Retina (tissue), 1 donor: ENCODE measurements around the gene RADX.
"Not testable (repeated sequence)": the region's sequence is repeated elsewhere in the genome, so short reads cannot be mapped to it uniquely, and the experiment has no call there.

Experiments used
- DNase-seq: peaks from one replicate; pipeline ENCODE4 v3.0.0-alpha.2; 2016

The RADX gene

GRCh38 chrX:106611679-106612392, at the start of gene RADX:
RADX (plus strand) TSS chrX:106611978; CDS start chrX:106612081, 103 bp downstream.
- DNase-seq: peak; percentile 88

GRCh38 chrX:106564986-106565385, 46.8 kb upstream of the RADX start:
- no peak for DNase-seq

- no peak for DNase-seq
These were observed 45.4 kb upstream of the RADX start for GRCh38 chrX:106566362-106566761.

GRCh38 chrX:106581856-106582255, 29.9 kb upstream of the RADX start:
- DNase-seq: no peak

- DNase-seq: no peak
These were observed 26.3 kb upstream of the RADX start for GRCh38 chrX:106585478-106585877.

- no peak for DNase-seq
These were observed 23.0 kb upstream of the RADX start for GRCh38 chrX:106588801-106589200.

- no peak for DNase-seq
These were observed 12.4 kb upstream of the RADX start for GRCh38 chrX:106599411-106599810.

- no peak for DNase-seq
These were observed 5.2 kb upstream of the RADX start for GRCh38 chrX:106606571-106606970.

GRCh38 chrX:106608016-106608415, 3.8 kb upstream of the RADX start:
- no peak for DNase-seq

GRCh38 chrX:106611317-106611678, 480 bp upstream of the RADX start:
- DNase-seq: no peak

GRCh38 chrX:106612393-106612763, 600 bp downstream of the RADX start:
- no peak for DNase-seq

GRCh38 chrX:106613277-106613676, 1.5 kb downstream of the RADX start:
- no peak for DNase-seq

- DNase-seq: no peak
These were observed 3.3 kb downstream of the RADX start for GRCh38 chrX:106615041-106615440.

- no peak for DNase-seq
These were observed 8.0 kb downstream of the RADX start for GRCh38 chrX:106619797-106620196.

- DNase-seq: no peak
These were observed 10.1 kb downstream of the RADX start for GRCh38 chrX:106621836-106622235.

GRCh38 chrX:106626789-106627188, 15.0 kb downstream of the RADX start:
- no peak for DNase-seq

GRCh38 chrX:106631615-106632014, 19.8 kb downstream of the RADX start:
- DNase-seq: no peak

- no peak for DNase-seq
These were observed 38.0 kb downstream of the RADX start for GRCh38 chrX:106649523-106650428.

GRCh38 chrX:106653625-106654024, 41.8 kb downstream of the RADX start:
- not testable (repeated sequence) for DNase-seq

GRCh38 chrX:106670631-106671030, 58.9 kb downstream of the RADX start:
- DNase-seq: no peak

- DNase-seq: no peak
These were observed 60.7 kb downstream of the RADX start for GRCh38 chrX:106672527-106672926.

- no peak for DNase-seq
These were observed 68.9 kb downstream of the RADX start for GRCh38 chrX:106680716-106681115.

- DNase-seq: no peak
These were observed 72.4 kb downstream of the RADX start for GRCh38 chrX:106684207-106684606.

- no peak for DNase-seq
These were observed 80.8 kb downstream of the RADX start for GRCh38 chrX:106692425-106693065.
